Kidney capillary endothelial cell (primary cell): ENCODE results near the gene SCN1A.

Experiments
- DNase-seq: peaks from one replicate; pipeline ENCODE4 v3.0.0-alpha.2; 2018; ENCODE audit warnings: low spot score

SCN1A gene

DNA sequence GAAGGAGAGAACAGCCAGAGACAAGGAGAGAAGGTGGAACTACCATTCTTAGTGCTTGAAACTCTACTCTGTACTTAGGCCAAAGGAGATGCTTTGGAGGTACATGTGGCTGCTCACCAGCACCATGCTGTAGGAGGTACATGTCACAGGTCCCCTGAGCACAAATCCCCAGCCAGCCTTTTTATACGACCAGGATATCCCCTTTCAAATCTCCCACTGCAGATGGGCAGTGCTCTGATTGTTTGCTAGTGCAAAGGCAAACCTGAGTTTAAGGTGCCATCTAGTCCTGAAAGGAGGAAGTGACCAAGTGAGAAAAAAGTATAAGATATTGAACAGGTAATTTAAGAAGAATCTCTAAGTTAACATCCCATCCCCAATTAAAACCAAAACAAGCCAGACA lies 157.2 kb downstream of the SCN1A start:
- no peak for DNase-seq

DNA sequence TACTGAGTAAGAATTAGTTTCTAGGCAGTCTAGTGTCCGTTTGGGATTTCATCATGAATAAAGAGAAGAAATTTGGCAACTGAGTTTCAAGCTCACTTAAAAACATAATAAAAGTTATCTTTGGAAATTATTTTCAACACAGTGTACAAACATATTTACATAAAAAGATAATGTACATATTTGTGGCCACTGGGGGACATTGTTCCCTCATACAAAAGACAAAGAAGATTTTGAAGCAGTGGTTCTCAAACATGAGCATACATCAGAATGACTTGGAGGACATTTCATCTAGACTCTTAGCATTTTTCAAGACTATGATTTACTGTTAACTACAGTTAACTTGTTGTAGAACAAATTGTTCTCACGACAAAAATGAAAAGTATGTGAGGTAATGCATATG lies 158.6 kb downstream of the SCN1A start:
- DNase-seq, result no peak

DNA sequence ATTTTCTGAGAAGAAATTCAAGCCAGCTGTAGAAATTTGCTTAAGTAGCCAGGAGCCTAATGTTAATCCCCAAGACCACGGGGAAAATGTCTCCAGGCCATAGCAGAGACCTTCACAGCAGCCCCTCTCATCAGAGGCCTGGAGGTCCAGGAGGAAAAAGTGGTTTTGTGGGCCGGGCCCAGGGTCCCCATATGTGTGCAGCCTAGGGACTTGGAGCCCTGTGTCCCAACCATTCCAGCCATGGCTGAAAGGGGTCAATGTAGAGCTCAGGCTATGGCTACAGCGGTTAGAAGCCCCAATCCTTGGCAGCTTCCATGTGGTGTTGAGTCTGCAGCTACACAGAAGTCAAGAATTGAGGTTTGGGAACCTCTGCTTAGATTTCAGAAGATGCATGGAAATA lies 160.1 kb downstream of the SCN1A start:
- no peak for DNase-seq

DNA sequence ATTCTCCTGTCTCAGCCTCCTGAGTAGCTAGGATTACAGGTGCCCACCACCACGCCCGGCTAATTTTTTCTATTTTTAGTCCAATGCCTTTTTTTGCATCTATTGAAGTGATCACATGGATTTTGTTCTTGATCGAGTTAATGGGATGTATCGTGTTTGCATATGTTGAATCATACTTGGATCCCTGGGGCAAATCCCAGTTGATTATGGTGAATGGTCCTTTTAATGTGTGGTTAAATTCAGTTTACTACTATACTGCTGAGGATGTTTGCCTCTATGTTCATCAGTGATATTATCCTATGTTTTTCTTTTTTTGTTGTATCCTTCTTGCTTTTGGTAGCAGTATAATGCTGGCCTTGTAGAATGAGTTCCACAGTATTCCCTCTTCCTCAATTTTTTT lies 166.0 kb downstream of the SCN1A start:
- DNase-seq, result no peak

DNA sequence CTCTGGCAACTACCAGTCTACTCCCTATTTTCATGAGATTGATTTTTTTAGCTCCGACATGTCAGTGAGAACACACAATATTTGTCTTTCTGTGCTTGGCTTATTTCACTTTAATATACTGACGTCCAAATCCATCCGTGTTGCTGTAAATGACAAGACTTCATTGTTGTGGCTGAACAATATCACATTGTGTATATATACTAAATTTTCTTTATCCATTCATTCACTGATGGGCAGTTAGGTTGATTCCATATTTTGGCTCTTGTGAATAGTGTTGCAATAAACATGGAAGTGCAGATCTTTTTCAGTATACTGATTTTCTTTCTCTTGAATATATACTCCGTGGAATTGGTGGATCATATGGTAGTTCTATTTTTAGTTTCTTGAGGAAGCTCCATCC lies 168.4 kb downstream of the SCN1A start:
- DNase-seq, result no peak

DNA sequence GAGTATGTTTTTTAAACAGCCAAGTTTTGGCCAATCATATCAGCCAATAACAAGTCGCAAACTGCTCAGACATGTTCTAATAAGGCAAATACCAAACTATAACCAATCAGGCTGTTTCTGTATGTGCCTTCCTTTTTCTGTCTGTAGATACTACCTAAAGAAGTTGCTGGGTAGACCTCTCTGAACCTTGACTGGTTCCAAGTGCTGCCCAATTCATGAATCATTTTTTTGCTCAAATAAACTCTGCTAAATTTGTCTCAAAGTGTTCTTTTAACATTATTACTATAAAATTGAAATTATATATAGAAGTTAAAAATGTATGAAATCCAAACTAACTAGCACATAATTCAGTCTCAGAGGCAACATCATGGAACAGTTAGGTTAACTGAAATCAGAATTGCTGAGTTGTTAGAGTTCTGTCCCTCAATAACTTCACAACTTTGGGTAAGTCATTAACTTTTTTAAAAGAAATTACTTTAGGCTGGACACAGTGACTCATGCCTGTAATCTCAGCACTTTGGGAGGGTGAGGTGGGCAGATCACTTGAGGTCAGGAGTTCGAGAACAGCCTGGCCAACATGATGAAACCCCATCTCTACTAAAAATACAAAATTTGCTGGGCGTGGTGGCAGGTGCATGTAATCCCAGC lies 169.4 kb downstream of the SCN1A start:
- no peak for DNase-seq

DNA sequence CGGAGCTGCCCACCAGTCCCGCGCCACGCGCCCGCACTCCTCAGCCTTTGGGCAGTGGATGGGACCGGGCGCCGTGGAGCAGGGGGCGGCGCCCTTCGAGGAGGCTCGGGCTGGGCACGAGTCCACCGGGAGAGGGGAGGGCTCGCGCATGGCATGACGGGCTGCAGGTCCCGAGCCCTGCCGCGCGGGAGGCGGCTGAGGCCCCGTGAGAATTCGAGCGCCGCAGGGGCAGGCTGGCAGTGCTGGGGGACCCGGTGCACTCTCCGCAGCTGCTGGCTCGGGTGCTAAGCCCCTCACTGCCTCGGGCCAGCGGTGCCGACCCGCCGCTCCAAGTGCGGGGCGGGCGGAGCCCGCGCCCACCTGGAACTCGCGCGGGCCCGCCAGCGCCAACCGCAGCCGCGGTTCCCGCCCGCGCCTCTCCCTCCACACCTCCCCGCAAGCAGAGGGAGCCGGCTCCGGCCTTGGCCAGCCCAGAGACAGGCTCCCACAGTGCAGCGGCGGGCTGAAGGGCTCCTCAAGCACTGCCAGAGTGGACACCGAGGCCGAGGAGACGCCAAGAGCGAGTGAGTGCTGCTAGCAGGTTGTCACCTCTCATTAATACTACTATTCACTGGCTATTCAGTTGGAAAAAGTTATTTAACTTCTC lies 170.7 kb downstream of the SCN1A start:
- no peak for DNase-seq

DNA sequence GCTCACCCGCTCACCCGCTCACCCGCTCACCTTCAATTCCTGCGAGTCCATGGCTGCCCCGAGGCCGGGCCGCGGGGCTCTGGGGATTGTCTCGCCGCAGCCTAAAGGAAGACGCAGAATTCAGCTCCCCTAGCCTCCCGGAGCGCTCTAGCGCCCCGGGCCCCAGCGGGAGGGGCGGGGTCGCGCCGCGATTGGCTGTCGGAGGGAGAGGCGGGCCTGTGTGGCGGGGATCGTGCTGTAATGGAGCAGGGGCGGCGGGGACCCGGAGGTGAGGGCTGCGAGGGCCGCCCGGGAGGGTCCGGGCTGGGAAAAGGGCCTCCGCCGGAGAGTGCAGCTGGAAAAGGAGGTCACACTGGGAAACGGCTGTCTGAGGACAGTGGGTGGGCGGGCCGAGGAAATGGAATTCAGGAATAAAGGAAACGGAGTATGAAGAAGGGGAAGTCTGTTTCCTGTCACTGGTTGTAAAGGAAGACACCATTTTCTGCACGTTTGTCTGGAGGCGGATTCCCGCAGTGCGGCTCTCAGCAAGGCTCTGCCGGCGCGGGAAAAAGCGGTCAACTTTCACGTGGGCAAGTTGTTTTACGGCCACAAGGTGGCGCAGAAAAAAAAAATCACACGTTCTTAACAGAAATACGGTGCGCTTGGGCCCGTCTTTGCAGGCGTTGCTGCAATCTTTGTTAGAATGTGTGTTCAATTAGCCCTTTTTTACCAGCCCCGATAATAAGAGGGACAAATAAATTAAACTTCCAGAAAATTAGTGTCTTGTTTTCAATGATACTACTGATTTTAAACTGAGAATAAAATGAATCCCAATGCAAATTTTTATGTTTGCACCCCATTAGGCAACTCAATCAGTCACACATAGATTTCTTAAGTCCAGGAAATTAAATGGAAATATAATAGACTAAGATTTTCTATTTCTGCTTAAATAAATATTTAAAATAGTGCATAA lies 173.9 kb downstream of the SCN1A start, which contains the start of gene TTC21B:
Gene TTC21B (minus strand): TSS at position 122 of the 952 bp plus-strand sequence. CDS start 71 bp downstream, at position 51.
- peak; percentile 95 for DNase-seq

DNA sequence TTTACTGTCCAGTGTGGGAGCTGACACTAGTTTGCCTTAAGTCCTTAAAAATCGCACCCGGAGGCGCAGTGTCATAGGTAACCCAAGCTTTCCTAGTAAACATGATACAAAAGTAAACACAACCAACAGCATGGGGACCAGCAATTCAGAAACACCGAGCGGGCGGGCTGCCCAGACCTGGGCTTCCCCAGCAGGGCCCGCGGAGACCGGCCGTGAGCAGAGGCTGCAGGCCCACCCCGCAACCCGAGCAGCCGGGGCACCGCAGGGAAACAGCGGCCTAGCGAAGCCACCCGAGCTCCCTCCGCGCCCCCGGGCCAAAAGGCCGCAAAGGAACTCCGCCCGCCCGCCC lies 174.5 kb downstream of the SCN1A start:
- DNase-seq, result no peak

DNA sequence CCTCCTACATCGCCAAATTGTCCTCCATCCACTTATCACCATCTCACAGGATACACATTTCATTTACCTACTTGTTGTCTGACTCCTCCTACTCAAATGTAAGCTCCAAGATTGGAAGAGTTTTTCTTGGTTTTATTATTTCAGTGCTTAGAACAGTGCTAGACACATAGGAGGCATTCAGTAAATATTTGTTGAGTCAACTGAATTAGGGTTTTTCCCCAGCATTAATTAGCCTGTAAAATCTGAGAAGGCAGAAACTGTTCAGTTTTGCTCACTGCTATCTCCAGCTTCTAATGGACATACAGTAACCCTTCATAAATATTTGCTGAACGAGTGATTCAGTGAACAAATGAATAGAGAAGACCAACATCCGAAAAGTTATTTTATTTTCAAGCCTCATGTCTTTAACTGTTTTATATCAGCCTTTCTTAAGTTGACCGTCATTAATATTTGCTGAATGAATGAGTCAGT lies 175.0 kb downstream of the SCN1A start:
- peak; percentile 18 for DNase-seq

DNA sequence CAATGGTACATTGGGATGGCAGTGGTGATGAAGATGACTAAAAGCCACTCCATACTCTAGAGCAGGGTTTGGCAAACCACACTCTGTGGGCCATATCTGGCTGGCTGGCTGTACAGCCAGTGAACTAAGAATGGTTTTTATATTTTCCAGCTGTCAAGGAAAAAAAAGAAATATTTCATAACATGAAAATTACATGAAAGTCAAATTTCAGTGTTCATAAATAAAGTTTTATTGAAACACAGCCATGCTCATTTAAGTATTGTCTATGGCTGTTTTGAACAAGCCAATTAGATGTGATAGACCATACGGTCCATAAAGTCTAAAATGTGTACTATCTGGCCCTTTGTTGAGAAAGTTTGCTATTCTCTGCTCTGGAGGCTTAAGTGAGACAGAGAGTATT lies 175.7 kb downstream of the SCN1A start:
- no peak for DNase-seq

DNA sequence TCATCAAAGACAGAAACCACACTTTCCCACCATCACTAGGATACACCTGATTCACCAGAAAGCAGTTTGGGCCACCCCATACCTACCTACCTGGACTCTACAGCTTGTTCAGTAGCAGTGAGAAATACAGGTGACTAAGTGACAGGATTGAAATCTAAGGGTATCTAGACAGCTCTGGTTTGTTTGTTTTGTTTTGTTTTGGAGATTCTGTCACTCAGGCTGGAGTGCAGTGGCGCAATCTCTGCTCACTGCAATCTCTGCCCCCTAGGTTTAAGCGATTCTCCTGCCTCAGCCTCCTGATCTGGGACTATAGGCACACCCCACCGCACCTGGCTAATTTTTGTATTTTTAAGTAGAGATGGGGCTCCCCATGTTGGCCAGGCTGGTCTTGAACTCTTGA lies 177.4 kb downstream of the SCN1A start:
- DNase-seq, result no peak

DNA sequence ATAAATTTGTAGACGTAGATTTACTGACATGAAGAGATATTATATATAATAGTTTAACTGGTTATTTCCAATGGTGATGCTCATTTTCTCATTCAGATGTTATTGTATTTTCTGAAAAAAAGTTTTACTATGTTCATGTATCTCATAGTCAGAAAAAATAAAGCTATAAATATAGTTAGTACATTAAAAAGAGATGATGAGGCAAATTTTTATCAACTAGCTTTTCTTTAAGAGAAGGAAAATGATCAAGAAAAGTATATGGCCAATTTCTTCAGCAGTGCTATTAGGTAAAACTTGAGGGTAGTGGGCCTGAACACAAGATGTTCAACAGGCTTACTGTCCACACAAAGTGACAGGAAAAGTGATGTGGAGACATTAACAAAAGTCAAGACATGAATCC lies 186.0 kb downstream of the SCN1A start:
- no peak for DNase-seq

DNA sequence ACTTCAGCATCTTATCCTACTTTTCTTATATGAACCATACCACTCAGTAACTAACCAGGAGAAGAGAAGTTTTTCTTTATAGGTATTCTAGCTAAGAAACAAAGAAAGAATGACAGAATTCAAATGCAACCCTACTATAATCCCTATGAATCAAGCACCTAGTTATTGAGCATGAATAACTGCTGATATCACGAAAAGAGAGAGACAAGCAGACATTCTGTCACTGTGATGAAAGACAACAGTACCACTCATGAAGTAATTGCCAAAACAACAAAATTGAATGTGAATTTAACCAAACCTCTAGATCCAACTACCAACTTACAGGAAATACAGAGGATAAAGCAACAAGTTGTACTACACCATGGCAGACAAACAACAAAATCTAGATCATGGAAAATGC lies 189.6 kb downstream of the SCN1A start:
- no peak for DNase-seq
